ENCODE results near the gene DMD.

DNA sequence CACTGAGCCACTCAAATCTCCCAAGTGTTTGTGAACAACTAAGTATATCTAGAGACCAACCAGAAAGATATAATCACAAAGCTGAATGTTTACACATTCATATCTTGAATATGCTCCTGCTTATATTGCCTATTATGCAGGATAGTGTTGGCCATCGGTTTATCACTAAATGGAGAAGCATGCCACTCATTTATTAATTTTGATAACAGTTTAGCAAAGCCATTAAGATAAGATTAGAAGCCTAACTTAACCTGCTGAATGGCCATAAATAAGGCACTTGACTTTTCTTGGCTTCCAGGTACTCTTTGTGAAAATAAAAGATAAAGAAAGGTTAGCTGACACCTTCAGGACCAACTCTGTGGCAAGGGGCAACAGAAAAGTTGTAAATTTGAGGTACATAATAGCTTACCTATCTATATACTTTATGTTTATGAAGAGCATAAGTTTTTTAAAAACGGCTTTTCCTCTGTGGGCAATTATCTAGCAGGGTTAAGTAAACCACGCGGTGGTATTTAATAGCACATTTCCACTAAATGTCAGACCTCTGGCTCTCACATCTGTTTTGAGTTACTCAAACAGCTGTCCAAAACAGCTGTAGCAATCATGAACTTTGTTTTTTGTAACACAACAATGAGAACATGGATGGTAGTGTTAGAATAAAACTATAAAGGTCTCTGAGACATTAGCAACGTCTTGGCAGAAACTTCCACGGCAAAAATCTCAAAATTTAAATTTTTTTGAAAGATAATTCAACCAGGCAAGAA, 2080.7 kb downstream of the DMD start:
- TF ChIP-seq POLR2A (IDR thresholded peaks at IDR 0.05; ENCODE audit: low read depth, low read length), result no peak
- TF ChIP-seq POLR2AphosphoS5 (IDR thresholded peaks at IDR 0.05; ENCODE audit: low read depth, low read length), result no peak
- TF ChIP-seq TAF1 (IDR thresholded peaks at IDR 0.05; ENCODE audit: borderline replicate concordance, low read depth, low read length), result no peak
